Stimulated activated CD4-positive, alpha-beta T cell treated with anti-CD3 and anti-CD28 coated beads, TNF-alpha, amount 100 ng/mL, for 48 hours (primary cell): ENCODE results near the gene FUBP1.
A peak's percentile ranks its signal among the peaks of the same experiment; 100 is the strongest.
"Not testable (repeated sequence)": the region's sequence is repeated elsewhere in the genome, so short reads cannot be mapped to it uniquely, and the experiment has no call there.

Experiments
- DNase-seq, 3 donors: peaks; one replicate each; pipeline ENCODE4 v3.0.0-alpha.2; 2020; ENCODE audit warnings: low read depth in 3 of 3

FUBP1 gene, protein sequence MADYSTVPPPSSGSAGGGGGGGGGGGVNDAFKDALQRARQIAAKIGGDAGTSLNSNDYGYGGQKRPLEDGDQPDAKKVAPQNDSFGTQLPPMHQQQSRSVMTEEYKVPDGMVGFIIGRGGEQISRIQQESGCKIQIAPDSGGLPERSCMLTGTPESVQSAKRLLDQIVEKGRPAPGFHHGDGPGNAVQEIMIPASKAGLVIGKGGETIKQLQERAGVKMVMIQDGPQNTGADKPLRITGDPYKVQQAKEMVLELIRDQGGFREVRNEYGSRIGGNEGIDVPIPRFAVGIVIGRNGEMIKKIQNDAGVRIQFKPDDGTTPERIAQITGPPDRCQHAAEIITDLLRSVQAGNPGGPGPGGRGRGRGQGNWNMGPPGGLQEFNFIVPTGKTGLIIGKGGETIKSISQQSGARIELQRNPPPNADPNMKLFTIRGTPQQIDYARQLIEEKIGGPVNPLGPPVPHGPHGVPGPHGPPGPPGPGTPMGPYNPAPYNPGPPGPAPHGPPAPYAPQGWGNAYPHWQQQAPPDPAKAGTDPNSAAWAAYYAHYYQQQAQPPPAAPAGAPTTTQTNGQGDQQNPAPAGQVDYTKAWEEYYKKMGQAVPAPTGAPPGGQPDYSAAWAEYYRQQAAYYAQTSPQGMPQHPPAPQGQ

DNA sequence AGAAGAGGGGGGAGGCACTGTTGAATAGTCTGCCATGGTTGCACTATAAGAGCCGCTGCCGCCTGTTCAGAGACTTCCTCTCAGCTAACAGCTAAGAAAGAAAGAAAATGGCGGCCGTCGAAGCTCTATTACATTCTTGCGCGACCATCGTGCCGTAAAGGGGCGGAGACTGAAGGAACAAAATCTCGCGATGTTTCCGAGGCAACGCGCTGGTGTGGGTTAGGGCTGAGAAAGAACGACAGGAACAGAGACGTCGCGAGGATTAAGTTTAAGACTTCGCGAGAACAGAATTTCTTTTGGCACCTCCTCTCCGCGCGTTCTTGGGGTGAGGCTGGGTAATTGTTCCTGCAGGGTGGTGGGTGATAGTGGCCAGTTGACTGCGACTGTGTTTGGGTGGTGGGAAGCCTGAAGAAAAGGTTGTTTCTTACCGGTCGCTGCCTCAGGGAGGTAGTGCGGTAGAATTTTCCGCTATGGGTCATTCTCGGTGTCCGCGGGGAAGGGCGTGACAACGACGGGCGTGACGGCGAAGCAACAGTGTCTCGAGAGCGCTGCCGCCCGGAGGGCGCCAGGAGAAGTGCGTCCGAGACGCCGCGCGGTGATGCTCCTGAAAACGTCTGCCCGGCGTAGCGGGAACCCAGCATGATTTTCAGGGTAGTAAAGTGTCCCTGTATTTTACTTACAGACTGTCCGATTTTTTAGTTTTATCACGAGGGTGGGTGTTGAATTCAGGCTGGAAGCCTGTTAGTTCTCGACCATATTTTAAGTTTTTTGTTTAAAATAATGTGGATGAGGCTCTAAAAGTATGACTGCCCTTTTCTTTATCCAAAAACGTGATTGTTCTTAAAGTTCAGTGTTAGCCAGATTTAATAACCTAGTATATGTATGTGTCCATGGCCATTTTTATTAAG is at the start of gene FUBP1:
Gene FUBP1 (minus strand): TSS at position 104 of the 908 bp plus-strand sequence. CDS start 68 bp downstream, at position 36.
- peak; percentile 89 to 94 (median 90) for DNase-seq

DNA sequence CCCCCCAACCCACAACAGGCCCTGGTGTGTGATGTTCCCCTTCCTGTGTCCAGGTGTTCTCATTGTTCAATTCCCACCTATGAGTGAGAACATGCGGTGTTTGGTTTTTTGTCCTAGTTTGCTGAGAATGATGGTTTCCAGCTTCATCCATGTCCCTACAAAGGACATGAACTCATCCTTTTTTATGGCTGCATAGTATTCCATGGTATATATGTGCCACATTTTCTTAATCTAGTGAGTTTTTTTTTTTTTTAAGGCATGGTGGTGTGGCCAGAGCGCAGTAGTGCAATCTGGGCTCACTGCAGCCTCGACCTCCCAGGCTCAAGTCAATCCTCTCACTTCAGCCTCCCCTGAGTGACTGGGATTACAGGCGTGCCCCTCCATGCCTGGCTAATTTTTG is 42.3 kb upstream of the FUBP1 start:
- not testable (repeated sequence) for DNase-seq

DNA sequence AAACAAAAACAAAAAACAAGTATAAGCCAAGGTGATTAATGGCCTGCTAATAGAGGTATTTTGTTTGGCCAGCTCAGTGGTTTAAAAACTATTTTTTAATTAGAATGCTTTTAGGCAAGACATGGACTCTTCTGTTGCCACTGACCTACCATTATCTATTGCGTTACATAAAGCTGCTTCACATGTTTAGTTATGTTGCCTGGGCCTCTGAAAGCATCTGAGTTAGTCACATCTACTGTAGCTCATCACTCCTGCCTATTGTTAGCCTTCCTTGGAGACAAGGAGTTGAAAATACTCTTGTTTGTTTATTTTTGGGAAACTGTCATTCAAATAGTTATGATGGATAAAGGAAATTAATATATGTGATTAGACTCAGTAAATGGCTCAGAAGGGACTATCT is 40.2 kb upstream of the FUBP1 start:
- no peak for DNase-seq

DNA sequence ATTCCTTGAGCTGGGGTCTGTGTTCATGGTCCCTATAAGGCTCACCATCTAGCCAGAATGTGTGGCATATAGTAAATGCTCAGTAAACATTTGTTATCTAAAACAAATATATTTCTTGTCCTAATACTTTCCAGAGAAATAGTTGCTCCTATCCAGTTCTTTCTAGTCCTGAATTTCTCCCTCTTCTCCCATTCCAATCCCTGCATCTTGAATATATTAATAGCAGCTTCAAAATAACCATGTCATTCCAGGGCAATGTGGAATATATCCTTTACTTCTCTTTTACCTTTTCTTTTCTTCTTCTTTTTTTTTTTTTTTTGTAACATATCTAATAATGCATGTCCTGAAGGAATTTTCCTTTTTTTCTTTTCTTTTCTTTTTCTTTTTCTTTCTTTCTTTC is 36.3 kb upstream of the FUBP1 start:
- no peak for DNase-seq

DNA sequence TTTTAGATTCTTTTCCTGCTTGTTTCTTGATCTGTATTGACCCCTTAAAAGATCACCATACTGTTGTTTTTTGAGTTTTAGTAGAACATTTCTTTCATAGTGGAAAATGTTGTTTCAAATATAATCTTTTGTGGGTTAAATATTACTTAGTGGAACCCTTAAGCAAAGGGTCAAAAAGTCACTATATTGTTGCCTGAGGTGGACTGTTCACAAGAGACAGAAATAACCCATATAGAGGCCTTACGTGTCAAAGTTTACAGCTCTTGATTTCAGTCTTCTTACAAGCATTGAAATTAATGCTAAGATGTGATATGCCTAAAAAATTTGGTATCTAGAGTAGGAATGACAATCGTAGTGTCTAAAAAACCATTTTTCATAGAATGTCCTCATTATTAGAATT is 32.2 kb upstream of the FUBP1 start:
- no peak for DNase-seq

DNA sequence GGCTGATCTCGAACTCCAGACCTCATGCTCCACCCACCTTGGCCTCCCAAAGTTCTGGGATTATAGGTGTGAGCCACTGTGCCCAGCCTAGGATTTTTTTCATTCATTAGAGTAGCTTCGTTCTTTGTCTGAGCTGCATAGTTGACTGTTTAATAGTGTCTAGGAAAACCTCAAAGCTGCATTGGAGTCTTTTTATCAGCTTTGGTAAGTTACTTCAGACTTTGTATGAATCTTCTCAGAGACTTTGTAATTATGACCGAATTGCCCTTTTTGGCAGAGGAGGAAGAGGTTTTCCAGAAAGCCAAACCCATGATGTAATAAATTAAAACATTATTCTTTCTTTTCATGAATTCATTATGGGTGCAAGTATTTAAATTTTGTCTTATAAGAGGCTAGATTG is 31.0 kb upstream of the FUBP1 start:
- no peak for DNase-seq

DNA sequence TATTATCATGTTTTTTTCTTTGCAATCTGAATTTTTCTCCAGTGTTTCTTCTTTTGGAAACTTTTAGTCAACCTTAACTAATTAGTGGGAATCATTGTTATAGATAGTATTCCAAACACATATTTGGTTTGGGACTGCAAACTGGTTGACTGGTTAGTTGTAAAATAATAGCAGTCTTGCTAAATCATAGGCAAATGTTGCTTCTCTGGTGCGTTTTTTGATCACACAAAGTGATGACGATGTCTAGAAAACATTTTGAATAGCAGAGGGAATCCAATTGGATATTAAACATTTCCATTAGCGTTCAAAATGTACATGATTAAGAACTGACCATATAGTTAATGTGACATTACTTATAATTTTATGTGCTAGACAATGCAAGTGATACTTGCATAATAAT is 30.4 kb upstream of the FUBP1 start:
- DNase-seq, result no peak

DNA sequence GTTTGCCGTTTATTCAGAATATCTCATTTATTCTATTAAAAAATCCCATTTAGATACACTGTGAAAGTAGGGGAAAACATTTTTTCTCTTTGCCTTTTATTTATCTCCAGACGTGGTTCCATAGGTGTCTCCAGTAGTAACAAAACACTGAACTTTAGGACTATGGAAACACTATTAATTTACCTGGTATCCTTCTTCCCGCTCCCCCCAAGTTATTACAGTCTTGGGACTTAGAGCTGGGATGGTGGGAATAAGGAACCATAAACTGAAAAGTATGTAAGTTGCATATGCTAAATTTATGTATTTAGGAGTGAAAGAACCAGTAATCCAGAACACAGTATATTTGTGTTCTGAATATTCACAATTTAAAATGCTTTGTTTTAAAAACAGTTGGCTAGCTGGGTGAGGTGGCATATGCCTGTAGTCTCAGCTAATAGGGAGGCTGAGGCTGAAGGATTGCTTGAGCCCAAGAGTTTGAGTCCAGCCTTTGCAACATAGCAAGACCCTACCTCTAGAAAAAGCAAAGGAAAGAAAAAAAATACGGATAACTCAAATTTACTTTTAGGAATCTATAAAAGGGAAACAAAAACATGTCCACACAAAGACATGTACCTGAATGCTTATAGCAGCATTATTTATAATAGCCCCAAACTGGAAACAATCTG is 28.9 kb upstream of the FUBP1 start:
- DNase-seq, result no peak

DNA sequence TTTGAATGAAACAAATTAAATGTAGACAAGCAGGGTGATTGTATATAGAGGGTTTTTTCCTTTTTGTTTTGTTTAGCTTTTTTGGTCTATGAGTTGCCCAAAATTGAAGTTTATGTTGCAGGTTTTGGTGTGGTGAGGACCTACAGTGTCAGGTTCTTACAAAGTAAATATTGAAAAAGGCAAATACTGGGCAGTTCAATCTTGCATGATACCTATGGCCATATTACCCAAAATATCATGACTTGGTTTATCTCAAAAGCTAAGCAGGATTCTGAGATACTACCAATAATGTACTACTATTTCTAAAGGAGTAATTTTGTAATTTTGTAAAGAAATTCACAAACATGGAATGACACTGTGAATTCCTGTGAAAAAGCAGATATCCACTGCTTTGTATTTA is 27.6 kb upstream of the FUBP1 start:
- no peak for DNase-seq

DNA sequence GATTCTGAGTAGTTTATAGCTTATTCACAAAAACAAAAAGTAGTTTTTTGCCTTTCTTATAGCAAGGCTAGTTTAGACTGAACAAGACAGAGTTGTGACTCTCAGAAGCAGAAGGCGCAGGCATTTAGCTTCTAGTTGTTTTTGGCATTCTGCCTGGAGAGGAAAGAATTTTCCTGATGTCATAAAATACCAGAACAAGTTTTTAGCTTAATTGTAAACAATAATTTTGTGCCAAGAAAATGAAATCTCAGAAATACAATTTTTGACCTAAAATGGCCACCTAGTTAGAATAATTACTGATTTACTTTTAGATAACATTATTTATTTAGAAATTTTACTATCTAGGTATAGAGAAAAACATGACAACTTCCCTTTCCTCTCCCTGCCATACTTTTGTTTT is 26.9 kb upstream of the FUBP1 start:
- no peak for DNase-seq

DNA sequence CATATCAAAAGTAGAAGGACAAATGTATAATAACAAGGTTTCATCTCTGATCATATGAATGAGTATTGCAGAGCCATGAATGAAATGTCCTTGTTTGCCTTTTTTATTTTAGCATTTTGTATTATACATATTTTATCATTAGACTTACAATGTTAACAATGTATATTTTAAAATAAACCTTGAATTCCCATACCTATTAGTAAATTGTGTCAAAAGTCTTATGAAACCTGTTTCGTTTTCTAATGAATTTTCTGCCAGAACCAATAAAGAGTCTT is 26.5 kb upstream of the FUBP1 start:
- no peak for DNase-seq

DNA sequence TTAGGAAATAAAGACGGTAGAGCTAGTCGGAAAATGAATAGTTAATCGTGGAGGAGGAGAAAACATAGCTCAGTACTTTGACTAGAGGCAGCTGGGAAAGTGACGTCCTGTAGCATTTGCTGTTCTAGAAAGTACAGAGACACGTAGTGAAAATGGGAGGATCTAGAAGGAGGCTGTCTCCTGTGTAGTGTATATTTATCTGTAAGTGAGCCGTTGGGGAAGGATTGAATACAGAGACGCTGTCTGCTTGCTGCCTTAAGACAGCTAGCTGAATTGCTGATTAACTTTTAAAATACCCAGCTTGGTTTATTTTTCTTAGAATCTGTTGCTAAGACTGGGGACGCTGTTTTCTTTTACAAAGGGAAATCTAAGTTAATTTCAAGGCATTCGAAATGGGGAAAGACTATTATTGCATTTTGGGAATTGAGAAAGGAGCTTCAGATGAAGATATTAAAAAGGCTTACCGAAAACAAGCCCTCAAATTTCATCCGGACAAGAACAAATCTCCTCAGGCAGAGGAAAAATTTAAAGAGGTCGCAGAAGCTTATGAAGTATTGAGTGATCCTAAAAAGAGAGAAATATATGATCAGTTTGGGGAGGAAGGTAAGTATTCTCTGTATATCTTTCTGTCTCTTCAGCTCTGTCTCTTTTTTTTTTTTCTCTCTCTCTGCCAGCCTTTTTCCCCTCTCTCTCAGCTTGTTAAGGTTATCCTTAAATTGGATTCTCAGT is 26.0 kb upstream of the FUBP1 start, which contains the start of gene DNAJB4:
Gene DNAJB4 (plus strand): TSS at position 221 of the 729 bp plus-strand sequence. CDS start 172 bp downstream, at position 393.
- peak; percentile 26 to 45 (median 35) for DNase-seq

DNA sequence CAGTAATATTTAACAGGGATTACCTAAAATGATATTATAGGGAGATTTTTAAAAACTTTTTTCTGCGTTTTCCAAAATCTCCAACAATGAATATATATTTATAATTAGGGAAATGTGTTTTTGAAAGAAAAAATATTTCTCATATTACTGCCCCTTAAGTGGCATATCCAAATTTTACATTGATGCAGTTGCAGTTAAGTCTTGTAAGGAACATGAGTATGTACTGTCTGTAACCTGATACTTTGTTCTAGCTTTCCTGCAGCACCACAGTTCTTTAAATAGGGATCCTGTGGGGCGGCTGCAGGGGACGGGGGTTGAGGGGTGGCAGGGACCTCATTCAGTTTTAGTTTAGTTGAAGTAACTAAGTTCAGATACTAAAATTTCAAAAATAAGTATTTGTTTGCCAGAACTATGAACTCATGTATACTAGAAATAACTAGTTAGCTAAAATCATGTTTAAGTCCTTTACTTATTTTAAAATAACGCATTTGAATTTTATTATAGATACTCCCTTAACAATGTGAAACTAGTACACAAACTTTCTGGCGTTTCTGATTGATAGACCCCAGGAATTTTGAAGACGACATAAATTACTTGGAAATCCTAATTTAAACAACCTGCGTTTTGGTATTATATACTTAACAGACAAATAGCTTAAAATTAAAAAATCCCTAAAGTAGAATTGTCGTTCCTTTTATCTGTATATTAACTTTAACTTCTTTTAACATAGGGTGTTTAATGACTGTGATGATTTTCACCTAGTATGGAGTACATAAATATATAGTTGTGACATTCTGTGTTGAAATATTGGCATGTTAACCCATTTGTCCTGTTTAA is 25.2 kb upstream of the FUBP1 start:
- DNase-seq, result peak in 1 of 3 donors; percentile 26

DNA sequence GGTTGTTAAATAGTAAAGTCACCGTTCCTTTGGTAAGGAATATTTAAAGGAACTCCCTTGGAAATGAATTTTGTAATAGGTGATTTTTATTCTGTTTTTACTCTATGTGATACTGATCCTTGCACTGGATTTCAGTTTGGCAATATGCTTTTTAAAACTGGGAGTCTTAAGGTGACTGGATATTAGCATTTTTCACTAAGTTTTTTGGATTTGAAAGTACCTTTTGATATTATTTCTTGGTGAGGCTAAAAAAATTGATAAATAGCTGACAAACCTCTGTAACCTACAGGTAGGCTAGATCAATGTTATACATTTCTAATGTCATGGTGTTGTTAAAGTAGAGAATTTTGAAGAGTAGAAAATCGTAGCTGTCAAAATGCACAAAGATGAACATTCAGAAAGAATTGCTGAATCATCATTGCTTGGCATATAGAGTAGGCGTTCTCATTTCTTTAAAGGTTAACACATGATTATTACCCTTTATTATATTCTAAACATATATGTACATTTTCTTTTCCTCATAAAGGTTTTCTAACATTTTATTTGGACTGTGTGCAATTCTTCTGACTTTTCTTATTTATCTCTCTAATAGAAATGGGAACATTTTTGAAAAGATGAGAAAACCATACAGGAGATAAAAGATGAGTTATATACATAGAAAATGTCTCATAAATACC is 24.3 kb upstream of the FUBP1 start:
- no peak for DNase-seq

DNA sequence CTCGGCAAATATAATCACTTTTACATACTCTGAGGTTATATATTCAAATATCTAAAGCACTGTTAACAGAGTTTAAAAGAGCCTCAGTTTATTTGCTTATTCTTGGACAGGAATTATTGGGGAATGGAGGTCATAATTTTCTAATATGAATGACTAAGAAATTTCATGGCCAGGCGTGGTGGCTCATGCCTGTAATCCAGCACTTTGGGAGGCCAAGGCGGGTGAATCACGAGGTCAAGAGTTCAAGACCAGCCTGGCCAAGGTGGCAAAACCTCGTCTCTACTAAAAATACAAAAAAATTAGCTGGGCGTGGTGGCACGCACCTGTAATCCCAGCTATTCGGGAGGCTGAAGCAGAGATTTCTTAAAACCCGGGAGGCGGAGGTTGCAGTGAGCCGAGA is 21.7 kb upstream of the FUBP1 start:
- not testable (repeated sequence) for DNase-seq

DNA sequence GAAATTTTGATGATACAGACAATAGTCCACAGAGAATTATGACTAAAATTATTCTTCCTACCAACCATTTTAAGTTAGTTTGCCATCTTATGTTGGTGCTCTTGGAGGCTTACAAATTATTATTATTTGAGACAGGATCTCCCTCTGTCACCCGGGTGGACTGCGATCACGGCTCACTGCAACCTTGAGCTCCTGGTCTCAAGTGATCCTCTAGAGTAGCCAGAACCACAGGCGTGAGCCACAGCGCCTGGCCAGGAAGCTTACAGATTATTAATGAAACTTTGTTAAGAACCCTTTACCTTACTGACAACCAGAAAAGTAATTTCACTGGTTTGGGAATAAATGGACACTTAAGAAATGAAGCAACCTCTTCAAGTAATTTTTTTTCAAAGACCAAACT is 17.9 kb upstream of the FUBP1 start:
- no peak for DNase-seq

DNA sequence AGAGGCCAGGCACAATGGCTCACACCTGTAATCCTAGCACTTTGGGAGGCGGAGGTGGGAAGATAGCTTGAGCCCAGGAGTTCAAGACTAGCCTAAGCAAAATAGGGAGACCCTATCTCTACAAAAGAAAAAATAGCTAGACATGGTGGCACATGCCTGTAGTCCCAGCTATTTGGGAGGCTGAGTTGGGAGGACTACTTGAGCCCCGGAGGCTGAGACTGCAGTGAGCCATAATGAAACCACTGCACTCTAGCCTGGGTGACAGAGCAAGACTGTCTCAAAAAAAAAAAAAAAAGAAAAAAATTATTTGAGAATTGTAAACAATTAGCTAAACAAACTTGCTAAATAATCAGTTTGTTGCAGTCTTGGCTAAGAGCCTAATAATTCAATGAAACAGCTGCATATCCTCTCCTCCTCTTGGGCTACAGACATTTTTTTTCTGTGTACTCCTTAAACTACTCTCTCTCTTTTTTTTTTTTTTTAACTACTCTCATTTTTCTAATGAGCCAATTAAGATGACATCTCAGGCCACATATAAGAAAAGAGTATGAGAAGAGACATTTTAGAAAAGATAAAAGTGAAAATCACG is 15.3 kb upstream of the FUBP1 start:
- no peak for DNase-seq

DNA sequence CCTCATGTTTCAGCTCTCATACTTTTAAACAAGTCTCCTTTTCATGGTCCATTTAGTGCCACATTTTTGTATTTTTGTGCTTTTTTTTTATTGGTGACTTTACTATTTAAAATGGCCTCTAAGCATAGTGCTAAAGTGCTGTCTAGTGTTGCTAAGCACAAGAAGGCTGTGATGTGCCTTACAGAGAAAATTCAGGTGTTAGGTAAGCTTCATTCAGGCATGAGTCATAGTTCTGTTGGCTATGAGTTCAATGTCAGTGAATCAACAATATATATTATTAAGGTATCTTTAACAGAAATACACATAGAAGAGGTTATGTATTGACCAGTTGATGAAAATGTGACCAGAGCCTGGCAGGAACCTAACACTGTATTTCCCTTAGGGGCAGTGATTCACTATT is 12.8 kb upstream of the FUBP1 start:
- no peak for DNase-seq

DNA sequence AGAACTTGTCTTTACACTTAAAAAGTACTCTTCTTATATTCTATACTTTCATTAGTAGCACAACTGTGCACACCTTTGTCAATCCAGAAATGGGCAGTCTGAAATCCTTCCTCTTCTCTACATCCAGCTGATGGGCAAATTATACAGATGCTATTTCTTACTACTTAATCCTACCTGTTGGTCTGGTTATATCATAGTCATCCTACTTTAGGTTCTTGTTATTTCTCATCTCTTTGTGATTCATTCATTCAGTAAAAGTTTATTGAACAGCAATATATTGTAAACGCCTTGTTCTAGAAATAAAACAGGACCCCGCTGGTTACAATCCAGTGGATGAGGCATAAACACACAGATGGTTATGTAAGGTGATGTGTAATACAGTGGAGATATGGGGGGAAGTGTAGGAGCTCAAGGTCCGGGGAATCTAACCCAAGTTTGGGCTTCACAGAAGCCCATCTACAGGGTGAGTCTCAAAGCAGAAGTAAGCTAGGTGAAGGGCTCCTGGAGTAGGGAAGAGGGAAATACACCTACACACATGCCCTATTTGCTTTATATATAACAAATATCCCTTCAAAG is 11.8 kb upstream of the FUBP1 start:
- no peak for DNase-seq
